Endothelial cell of hepatic sinusoid (primary cell): Measurements from ENCODE around the gene ITPA.

ENCODE experiments used
- in situ Hi-C: cut with HindIII; loops from 2 replicates; pipeline ENCODE4 v1.10.0; 2017; ENCODE audit warnings: low sequenced_read_pairs

The ITPA gene

DNA sequence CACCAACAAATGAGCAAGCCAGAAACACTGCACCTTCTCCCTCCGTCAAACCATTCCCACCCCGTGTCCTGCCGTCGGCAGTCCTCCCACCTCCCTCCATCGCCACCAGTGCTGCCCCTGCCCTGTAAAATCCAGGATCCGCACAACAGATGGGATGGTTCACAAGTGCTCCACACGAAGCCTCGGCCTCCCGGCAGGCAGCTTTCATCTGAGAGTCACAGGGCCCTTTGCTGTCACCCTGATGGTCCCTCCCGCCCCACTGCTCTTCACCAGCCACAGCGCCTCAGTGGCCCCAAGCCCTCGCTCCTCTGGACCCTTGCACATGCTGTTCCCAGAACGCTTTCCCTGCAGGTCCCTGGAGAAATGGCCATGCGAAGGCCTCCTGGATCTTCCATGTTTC lies 17.6 kb downstream of the ITPA start:
- in situ Hi-C loops, result no loop called here

- in situ Hi-C loops, result no loop called here
Observed at GRCh38 chr20:3227506-3227905, 18.2 kb downstream of the ITPA start.

GRCh38 chr20:3227936-3228749 lies 18.8 kb downstream of the ITPA start:
- in situ Hi-C loops, result no loop called here

- in situ Hi-C loops, result no loop called here
Observed at GRCh38 chr20:3228750-3229032, 19.4 kb downstream of the ITPA start.

DNA sequence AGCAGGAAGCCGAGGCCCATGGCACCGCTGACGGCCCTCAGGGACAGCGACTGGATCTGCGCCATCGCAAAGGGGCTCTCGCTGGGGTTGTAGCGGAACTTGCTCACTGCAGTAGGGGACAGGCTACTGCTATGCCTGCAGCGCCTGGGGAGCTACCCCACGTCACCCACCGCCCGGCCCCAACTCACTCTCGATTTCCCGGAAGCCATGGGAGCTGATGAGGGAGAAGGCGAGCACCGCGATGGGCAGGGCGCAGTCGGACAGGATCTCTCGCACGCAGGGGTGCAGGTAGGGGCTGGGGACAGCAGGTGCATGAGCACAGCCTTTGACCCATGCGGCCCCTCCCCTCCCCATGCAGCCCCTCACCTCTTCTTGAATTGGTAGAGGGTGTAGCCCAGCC lies 19.9 kb downstream of the ITPA start:
- in situ Hi-C loops, result no loop called here

DNA sequence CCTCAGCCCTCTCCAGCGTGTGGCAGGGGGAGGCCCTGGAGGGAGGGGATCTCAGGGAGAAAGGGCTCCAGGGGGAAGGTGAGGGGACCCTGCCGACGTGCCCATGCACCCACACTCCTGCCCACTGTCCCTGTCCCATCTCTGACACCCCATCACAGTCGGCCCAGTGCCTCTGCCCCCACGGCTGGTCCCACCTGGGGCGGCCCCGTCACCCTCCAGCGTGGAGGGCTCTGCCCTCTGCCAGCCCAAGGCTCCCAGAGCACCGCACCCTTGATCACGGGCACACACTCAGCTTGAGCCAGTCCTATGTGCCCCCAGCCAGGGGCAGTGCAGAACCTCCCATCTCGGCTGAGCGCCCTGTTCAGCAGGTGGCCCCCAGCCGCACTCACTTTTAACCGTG lies 20.5 kb downstream of the ITPA start:
- in situ Hi-C loops, result no loop called here

- in situ Hi-C loops, result no loop called here
Observed at GRCh38 chr20:3231116-3231515, 21.8 kb downstream of the ITPA start.

DNA sequence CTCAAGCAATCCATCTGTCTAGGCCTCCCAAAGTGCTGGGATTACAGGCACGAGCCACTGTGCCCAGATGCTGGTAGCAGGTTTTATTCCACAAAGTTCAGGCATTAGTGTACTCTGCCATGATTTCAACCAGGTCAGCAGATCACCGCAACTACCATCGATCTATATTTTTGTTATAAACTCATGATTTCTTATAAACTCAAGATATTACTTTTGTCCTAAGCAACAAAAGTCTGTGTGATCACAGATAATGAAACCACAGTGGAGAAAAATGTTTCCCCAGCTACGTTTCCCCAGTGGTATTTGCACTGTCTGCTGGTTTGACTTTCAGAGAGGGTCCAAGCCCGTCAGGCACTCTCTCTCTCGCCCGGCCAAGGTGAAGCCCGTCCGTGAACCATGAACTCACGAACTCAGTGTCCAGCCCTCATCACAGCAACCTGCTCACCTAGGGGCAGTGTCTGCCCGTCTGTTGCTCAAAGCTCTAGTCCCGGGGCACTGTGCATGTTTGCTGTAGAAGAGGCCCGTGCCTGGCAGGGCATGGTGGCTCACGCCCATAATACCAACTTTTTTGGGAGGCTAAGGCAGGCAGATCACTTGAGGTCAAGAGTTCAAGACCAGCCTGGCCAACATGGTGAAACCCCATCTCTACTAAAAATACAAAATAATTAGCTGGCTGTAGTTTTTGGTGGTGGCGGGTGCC lies 22.7 kb downstream of the ITPA start:
- in situ Hi-C loops, result no loop called here

GRCh38 chr20:3233131-3233990 lies 24.1 kb downstream of the ITPA start:
- in situ Hi-C loops, result no loop called here

DNA sequence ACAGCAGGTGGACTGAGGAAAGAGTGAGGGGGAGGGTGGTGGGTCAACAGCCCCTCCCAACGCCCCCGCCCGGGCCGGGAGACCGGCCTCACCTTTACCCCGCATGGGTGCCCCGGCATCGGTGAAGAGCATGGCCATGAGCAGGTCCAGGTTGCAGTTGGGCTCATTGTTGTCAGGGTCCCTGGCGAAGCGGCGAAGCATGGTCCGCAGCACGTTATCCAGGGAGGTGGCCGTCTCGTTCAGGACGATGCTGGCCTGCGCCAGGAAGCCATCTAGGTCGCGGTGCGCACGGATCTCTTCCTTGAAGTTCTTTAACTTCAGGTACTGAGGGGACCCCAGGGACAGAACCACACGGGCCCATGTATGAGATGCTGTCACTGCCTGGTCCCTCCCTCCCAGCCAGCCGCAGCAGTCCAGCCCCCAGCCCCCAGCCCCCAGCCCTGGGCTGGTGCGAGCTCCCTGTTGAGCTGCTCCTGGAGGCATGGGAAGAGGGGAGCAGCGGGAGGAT lies 24.7 kb downstream of the ITPA start:
- in situ Hi-C loops, result no loop called here

- in situ Hi-C loops, result no loop called here
Observed at GRCh38 chr20:3235666-3236324, 26.5 kb downstream of the ITPA start.

- in situ Hi-C loops, result no loop called here
Observed at GRCh38 chr20:3237011-3237957, 28.0 kb downstream of the ITPA start.

- in situ Hi-C loops, result no loop called here
Observed at GRCh38 chr20:3237958-3238615, 28.8 kb downstream of the ITPA start.

DNA sequence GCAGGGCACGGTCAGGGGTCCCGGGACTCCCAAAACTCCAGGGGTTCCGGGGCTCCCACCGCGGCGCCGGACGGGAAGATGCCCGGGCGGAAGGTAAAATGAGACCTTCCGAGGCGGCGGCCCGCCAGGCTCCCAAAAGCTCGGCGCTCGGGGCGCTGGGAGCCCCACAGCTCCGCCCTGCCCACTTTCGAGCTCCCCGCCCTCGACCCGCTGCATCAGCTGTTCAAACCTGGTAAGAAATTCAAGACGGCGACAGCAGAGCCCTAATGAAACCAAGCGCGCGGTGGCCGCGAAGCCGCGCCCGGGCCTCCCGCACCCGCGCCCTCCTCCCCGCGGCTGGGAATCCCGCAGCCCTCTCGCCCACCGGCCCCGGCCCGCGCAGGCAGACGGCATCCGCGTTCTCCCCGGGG lies 29.3 kb downstream of the ITPA start:
- in situ Hi-C loops, result no loop called here

GRCh38 chr20:3239026-3239866 lies 29.9 kb downstream of the ITPA start, which contains the start of gene SLC4A11:
TSS of gene SLC4A11 (minus strand) at chr20:3239190. CDS start at chr20:3239137, 53 bp downstream.
- in situ Hi-C loops, result no loop called here

- in situ Hi-C loops, result no loop called here
Observed at GRCh38 chr20:3239867-3240775, 30.8 kb downstream of the ITPA start.

DNA sequence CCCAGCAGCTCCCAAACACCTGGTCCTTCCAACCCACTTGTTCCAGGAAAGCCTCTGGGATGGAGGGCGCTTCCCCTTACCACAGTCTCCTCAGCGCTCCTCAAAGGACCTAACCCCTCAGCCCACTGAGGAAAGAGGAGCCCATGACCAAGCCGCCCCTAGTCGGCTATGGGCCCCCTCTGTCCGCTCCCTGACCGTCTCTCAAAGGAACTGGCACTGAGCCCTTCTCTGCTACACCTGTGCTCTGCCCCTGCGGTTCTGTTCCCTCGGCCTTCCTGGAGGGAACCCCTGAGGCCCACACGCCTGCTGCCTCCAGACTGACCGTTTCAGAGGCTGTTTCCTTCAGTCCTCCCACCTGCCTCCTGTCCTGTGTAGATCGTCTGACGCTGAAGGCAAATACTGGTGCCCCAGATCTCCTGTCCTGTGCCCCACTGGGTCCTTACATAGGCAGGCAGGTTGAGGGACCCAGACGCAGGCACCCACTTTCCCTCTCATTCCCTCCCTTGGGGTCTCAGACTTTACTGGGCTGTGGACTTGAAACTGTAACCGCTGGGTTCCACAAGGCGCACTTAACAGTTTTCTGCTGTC lies 31.6 kb downstream of the ITPA start:
- in situ Hi-C loops, result no loop called here
